GM23248 (cell line): ENCODE data around the gene VASN. TPM values are rescaled to one million over a fixed set of nuclear protein-coding genes. Genes with fewer than 3 reads are reported as not detected.

Experiments used
- DNase-seq: peaks from one replicate; pipeline ENCODE4 v3.0.0-alpha.2; 2015
- H2AFZ ChIP-seq: fragments of 200-600 bp; sonication (generic); 2 replicates; pipeline ENCODE4 v1.6.1; 2016; ENCODE audit warnings: antibody characterized with exemption
- H3F3A ChIP-seq: fragments of 200-600 bp; sonication (generic); 2 replicates; pipeline ENCODE4 v1.6.1; 2016; ENCODE audit warnings: mild to moderate bottlenecking, antibody characterized with exemption, mixed run types; ENCODE audit not compliant: insufficient read depth
- H3K27ac ChIP-seq: fragments of 200-600 bp; sonication (generic); 2 replicates; pipeline ENCODE4 v1.5.1; 2016; ENCODE audit warnings: mild to moderate bottlenecking
- H3K27me3 ChIP-seq: fragments of 200-600 bp; sonication (generic); replicated peaks from 2 replicates; pipeline ENCODE4 v1.6.1; 2016; ENCODE audit warnings: mild to moderate bottlenecking; ENCODE audit not compliant: insufficient read depth
- H3K36me3 ChIP-seq: fragments of 200-600 bp; sonication (generic); 2 replicates; pipeline ENCODE4 v1.6.1; 2016; ENCODE audit warnings: low read depth, mild to moderate bottlenecking
- H3K4me1 ChIP-seq: fragments of 200-600 bp; sonication (generic); 2 replicates; pipeline ENCODE4 v1.6.1; 2016; ENCODE audit warnings: mild to moderate bottlenecking; ENCODE audit not compliant: insufficient read depth
- H3K4me2 ChIP-seq: fragments of 200-600 bp; sonication (generic); one replicate; pipeline ENCODE4 v1.6.1; 2016; ENCODE audit warnings: mild to moderate bottlenecking; ENCODE audit not compliant: unreplicated experiment
- H3K4me3 ChIP-seq: fragments of 200-600 bp; sonication (generic); 2 replicates; pipeline ENCODE4 v1.5.1; 2016; ENCODE audit warnings: mild to moderate bottlenecking
- H3K79me2 ChIP-seq: fragments of 200-600 bp; sonication (generic); 2 replicates; pipeline ENCODE4 v1.6.1; 2016; ENCODE audit warnings: mild to moderate bottlenecking; ENCODE audit not compliant: insufficient read depth
- H3K9ac ChIP-seq: fragments of 200-600 bp; sonication (generic); 2 replicates; pipeline ENCODE4 v1.6.1; 2016; ENCODE audit warnings: mild to moderate bottlenecking
- H3K9me2 ChIP-seq: fragments of 200-600 bp; sonication (generic); 2 replicates; pipeline ENCODE4 v1.6.1; 2016; ENCODE audit warnings: mixed run types, mild to moderate bottlenecking, moderate library complexity; ENCODE audit not compliant: insufficient read depth
- H3K9me3 ChIP-seq: fragments of 200-600 bp; sonication (generic); one replicate; pipeline ENCODE4 v1.6.1; 2017; ENCODE audit warnings: low read depth
- H4K20me1 ChIP-seq: fragments of 200-600 bp; sonication (generic); 2 replicates; pipeline ENCODE4 v1.6.0; 2016; ENCODE audit not compliant: insufficient read depth
- EZH2 ChIP-seq: fragments of 200-600 bp; sonication (generic); IDR thresholded peaks from 2 replicates; pipeline ENCODE4 v1.6.1; 2018; ENCODE audit warnings: antibody characterized with exemption, mild to moderate bottlenecking; ENCODE audit not compliant: insufficient read depth, poor library complexity, severe bottlenecking
- EZH2phosphoT487 ChIP-seq: fragments of 200-600 bp; sonication (generic); IDR thresholded peaks from 2 replicates; pipeline ENCODE4 v1.6.1; 2018; ENCODE audit warnings: antibody characterized with exemption, moderate library complexity, mild to moderate bottlenecking, low read depth; ENCODE audit not compliant: insufficient read depth
- WGBS, 2 experiments: methylation state at CpG; one replicate each; pipeline ENCODE4 v1.1.6; 2015 to 2017; ENCODE audit warnings: low lambda C conversion rate in 2 of 2, low coverage in 1 of 2; ENCODE audit errors: missing lambda C conversion rate in 2 of 2; 5-methylcytosine and 5-hydroxymethylcytosine counted together
- in situ Hi-C: fragments of 300-500 bp; cut with MboI; formaldehyde crosslinking; loops from 2 replicates; pipeline ENCODE4 v1.15.0; 2020
- polyA plus RNA-seq: library from polyadenylated mRNA; unstranded; fragments of >200 nt; fragmentation: Nextera tagmentation; extraction: Ambion mirVana; gene quantifications from 2 replicates; pipeline ENCODE4 v1.2.1, GENCODE V29; 2016
- small RNA-seq: library from RNA; depleted of rRNA; stranded (forward); fragments of <200 nt; gene quantifications from one replicate; pipeline ENCODE3, GENCODE V24; 2014; ENCODE audit warnings: low read depth, low replicate concordance
- total RNA-seq: library from RNA; depleted of rRNA; stranded (reverse); fragments of >200 nt; shearing (Covaris generic); gene quantifications from 2 replicates; pipeline ENCODE4 v1.2.3, GENCODE V29; 2014; rRNA removed

VASN gene
- total and polyA plus RNA-seq, 2 experiments from 2014 or later, result 160 to 223 TPM

- Histone ChIP-seq H3F3A (no peaks in the 10 kb centered on the region), H3K27ac (no peak overlapping the region), H2AFZ (no peak overlapping the region), H4K20me1 (no peaks in the 10 kb centered on the region; the same call in 1 of the 2 replicates), H3K9me2 (no peaks in the 10 kb centered on the region), H3K27me3 (no peaks in the 10 kb centered on the region), H3K79me2 (peaks cover 98% of the 10 kb centered on the region), H3K4me2 (no peak overlapping the region), H3K4me1 (peaks cover 11% of the 10 kb centered on the region), H3K36me3 (peaks cover 19% of the 10 kb centered on the region; the same call in 1 of the 2 replicates), H3K9me3 (no peaks in the 10 kb centered on the region), H3K9ac (no peak overlapping the region), H3K4me3 (no peak overlapping the region)
- TF ChIP-seq EZH2 (no peak), EZH2phosphoT487 (no peak)
- WGBS, 2 experiments, result 71 to 76% methylated on average over 9 of the region's 9 CpGs
- in situ Hi-C loops, result no loop called here
- no peak for DNase-seq
These were observed 59.4 kb downstream of the VASN start for GRCh38 chr16:4431023-4431422.

Small RNA genes lying within 50 kb of the gene (small RNA-seq; reads per million reads assigned to genes)
- not detected for gene AC012676.2

Other genes starting within 250 kb of the VASN start
- gene SRL, start 129.8 kb upstream of the VASN start, total RNA-seq, result not detected in 2 replicates
- gene SRL, start 129.8 kb upstream of the VASN start, polyA plus RNA-seq, result not detected in 2 replicates
- 3.4 and 5.4 TPM in 2 replicates for gene TFAP4, start 98.8 kb upstream of the VASN start, total RNA-seq
- gene TFAP4, start 98.8 kb upstream of the VASN start, polyA plus RNA-seq, result 0.91 and 1.5 TPM in 2 replicates
- gene GLIS2, start 55.8 kb upstream of the VASN start, total RNA-seq, result 2.9 and 3.2 TPM in 2 replicates
- gene GLIS2, start 55.8 kb upstream of the VASN start, polyA plus RNA-seq, result 6.8 and 7.3 TPM in 2 replicates
- 20.4 and 33.0 TPM in 2 replicates for gene PAM16, start 20.5 kb upstream of the VASN start, total RNA-seq
- 74.5 and 78.9 TPM in 2 replicates for gene PAM16, start 20.5 kb upstream of the VASN start, polyA plus RNA-seq
- 13.2 and 27.7 TPM in 2 replicates for gene CORO7, start 44.7 kb downstream of the VASN start, total RNA-seq
- gene CORO7, start 44.7 kb downstream of the VASN start, polyA plus RNA-seq, result 5.9 and 7.3 TPM in 2 replicates
- gene DNAJA3, start 54.0 kb downstream of the VASN start, total RNA-seq, result 43.9 and 47.2 TPM in 2 replicates
- gene DNAJA3, start 54.0 kb downstream of the VASN start, polyA plus RNA-seq, result 50.9 and 51.0 TPM in 2 replicates
- 36.2 and 44.2 TPM in 2 replicates for gene NMRAL1, start 102.8 kb downstream of the VASN start, total RNA-seq
- 37.4 and 37.5 TPM in 2 replicates for gene NMRAL1, start 102.8 kb downstream of the VASN start, polyA plus RNA-seq
- gene HMOX2, start 104.5 kb downstream of the VASN start, total RNA-seq, result 36.0 and 40.8 TPM in 2 replicates
- gene HMOX2, start 104.5 kb downstream of the VASN start, polyA plus RNA-seq, result 60.2 and 61.5 TPM in 2 replicates
- 14.7 and 20.7 TPM in 2 replicates for gene CDIP1, start 166.9 kb downstream of the VASN start, total RNA-seq
- gene CDIP1, start 166.9 kb downstream of the VASN start, polyA plus RNA-seq, result 17.7 and 20.3 TPM in 2 replicates
- gene C16orf96, start 184.5 kb downstream of the VASN start, total RNA-seq, result not detected in 2 replicates
- gene C16orf96, start 184.5 kb downstream of the VASN start, polyA plus RNA-seq, result not detected in 2 replicates
- 9.9 and 17.4 TPM in 2 replicates for gene UBALD1, start 243.0 kb downstream of the VASN start, total RNA-seq
- 10.3 and 11.5 TPM in 2 replicates for gene UBALD1, start 243.0 kb downstream of the VASN start, polyA plus RNA-seq